HG03175 (cell line): ENCODE measurements around the gene TMEM150B.
"Not testable (repeated sequence)": the region's sequence is repeated elsewhere in the genome, so short reads cannot be mapped to it uniquely, and the experiment has no call there.

Experiments used
- ATAC-seq: cut with Tn5 transposase; IDR thresholded peaks from one replicate; pipeline ENCODE4 v1.9.1; 2021; ENCODE audit warnings: mild to moderate bottlenecking, moderate library complexity; ENCODE audit not compliant: unreplicated experiment

Gene TMEM150B

DNA sequence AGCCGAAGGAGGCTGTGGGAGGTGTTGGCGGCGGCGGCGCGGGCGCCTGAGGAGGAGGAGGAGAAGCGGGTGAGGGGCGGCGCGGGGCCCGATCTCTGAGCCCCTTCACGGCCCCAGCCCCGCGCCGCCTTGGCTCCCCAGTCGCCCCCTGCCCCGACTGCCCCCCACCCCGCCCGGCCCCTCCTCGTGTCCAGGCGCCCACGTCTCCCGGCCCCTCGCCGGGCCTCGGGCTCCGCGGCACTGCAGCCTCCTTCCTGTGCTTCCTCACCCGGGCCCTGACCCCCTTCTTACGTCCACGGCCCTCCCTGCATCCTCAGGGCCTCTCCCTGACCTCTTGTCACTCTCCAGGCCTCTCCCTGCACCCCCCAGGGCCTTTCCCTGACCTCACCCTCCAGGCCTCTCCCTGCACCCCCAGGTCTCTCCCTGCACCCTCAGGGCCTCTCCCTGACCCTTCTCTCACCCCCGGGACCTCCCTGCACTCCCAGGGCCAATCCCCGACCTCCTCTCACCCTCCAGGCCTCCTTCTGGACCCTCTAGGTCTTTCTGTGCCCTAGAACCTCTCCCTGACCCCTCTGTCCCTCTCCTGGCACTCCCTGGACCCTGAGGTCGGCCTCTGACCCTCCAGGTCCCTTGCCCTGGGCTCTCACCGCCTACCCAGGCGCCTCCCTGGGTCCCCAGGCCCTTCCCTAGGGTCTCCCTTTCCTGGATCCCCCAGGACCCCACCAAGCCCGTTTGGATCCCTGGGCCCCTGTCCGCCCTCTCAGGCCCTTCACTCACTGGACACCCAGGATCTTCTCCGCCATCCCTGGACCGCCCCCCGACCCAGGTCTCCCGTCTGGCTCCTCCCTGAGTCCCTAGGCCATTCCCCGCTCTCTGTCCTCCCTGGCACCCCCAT, 15.0 kb upstream of the TMEM150B start:
- ATAC-seq: no peak

DNA sequence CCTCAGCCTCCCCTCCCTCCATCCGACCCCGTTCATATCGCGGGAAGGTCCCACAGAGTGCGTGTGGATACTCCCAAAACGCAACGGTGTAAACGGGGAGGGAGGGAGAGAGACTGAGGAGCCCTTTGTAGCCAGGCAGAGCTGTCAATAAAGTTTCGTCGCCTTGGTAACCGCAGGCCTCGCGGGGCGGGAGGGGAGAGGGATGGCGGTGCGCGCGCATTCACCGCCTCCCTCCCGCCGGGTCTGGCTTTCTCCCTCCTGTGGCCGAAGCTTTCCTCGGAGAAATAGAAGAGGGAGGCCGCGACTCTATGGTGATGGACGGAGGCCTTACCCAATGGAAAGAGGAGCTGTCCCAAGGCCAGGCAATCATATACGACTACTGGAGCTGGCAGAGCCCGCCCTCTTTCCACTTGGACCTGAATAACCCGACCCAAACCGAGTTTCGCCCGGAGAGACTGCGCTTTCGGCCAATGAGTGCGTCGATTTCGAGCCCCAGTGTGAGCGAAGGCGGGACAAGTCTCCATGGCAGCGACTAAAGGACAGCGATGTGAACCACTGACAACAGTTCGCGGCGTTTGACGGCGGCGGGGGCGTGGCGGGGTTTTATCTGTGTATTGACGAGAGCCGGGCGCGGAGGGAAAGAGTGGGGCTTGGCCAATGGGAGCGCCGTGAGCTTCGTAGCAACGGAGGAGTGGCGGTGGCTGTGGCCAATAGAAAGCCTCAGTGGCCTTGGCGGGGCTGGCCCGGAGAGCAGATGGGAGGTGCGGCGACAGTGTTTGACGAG, 14.2 kb upstream of the TMEM150B start, which contains the start of gene KMT5C:
Gene KMT5C (plus strand): TSS at position 772 of the 784 bp plus-strand sequence. CDS start 2,061 bp downstream, outside the sequence.
- ATAC-seq: peak; percentile 81

DNA sequence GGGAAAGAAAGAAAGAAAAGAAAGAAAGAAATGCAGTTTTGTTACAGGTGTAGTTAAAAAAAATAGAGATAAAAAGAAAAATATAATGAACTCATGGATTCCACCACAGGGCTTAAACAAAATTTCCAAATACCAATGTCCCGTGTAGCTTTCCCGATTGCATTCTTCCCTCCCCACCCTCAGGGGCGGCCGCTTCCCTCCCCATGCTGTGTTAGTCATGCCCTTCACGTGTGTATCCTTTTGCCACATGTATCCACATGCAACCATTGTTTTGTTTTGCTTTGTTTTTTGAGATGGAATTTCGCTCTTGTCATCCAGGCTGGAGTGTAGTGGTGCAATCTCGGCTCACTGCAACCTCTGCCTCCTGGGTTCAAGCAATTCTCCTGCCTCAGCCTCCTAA, 11.0 kb upstream of the TMEM150B start:
- ATAC-seq: no peak

DNA sequence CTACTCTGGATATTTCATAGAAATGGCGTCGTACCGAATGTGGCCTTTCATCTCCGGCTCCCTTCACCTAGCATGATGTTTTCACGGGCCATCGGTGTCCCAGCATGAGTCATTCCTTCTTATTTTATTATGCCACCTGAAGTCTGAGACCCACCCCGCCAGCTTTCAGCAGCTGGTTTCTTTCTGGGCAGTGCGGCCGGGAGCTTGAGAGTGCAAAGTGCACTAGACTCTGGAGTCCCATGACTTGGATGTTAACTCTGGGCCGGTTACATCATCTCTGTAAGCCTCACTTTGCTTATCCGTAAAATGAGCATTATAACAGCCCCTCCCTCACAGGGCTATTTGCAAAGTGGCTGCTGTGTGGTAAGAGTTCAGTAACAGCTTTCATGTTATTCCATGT, 8.7 kb upstream of the TMEM150B start:
- no peak for ATAC-seq

DNA sequence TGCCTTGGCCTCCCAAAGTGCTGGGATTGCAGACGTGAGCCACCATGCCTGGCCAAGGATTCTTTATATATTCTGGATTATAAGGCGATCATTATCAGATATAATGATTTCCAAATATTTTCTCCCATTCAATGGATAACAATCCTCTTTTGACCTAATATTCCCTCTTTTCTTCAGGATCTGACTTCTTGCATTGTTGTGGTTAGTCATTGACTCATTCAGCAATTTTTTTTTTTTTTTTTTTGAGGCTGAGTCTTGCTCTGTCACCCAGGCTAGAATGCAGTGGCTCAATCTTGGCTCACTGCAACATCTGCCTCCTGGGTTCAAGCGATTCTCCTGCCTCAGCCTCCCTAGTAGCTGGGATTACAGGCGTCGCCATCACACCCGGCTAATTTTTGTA, 4.7 kb upstream of the TMEM150B start:
- not testable (repeated sequence) for ATAC-seq

DNA sequence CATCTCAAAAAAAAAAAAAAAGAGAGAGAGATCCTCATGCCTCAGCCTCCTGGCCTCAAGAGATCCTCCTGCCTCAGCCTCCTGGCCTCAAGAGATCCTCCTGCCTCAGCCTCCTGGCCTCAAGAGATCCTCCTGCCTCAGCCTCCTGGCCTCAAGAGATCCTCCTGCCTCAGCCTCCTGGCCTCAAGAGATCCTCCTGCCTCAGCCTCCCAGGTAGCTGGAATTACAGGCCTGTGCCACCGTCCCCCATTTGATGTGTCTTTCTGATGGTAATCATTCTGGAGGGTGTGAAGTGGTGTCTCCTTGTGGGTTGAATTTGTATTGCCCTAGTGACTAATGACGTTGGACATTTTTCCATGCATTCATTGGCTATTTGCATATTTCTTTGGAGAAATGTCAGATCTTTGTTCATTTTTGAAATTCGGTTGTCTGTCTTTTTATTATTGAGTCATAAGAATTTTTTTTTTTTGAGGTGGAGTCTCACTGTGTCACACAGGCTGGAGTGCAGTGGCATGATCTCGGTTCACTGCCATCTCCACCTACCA, 3.7 kb upstream of the TMEM150B start:
- not testable (repeated sequence) for ATAC-seq

DNA sequence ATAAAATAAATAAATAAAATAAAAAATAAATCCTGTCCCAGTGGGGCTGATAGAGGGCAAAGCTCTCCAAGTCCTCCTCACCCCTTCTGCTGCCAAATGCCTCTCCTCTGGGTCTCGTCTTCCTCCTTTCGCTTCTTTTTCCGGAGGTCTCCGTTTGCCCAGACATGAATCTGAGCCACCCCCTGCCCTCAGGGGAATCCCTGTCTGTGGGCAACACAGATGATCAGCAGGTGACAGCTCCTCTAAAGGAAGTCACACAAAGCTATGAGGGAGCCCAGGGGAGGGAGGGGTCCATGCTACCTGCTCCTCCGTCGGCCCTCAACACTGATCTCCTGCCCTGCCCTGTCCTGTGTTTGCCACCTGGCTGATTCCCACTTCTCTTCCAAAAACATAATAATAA, 479 bp downstream of the TMEM150B start:
- no peak for ATAC-seq

DNA sequence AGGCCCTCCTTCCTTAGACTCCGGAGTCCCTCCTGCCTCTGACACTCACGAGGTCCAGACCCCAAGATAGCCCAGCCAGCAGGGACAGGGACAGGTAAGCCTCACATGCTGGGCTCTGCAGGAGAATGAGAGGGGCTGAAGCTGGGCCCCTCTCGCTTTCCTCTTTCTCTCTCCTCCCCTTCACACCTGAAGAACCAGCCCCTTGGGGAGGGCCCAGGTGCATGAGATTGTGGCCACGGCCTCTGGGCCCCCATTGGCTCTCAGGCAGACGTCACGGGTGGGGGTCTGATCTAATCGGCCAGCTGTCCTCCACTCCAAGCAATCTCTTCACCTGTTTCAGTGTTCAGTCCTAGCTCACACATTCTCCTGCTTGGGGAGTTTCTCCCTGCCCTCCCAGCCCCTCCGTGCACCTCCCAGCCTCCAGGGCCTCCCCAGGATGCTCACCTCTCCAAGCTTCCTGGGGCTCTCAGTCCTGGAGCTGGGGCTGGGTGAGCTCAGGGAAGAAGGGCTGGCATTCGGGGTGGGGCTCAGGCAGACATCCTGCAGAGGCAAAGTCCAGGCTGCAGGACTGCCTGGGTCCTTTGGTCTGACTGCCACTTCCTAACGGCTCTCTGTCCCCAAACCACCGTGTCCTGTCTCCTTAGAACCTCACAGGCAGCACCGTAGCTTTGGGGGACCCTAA, 2.8 kb downstream of the TMEM150B start:
- ATAC-seq: no peak

DNA sequence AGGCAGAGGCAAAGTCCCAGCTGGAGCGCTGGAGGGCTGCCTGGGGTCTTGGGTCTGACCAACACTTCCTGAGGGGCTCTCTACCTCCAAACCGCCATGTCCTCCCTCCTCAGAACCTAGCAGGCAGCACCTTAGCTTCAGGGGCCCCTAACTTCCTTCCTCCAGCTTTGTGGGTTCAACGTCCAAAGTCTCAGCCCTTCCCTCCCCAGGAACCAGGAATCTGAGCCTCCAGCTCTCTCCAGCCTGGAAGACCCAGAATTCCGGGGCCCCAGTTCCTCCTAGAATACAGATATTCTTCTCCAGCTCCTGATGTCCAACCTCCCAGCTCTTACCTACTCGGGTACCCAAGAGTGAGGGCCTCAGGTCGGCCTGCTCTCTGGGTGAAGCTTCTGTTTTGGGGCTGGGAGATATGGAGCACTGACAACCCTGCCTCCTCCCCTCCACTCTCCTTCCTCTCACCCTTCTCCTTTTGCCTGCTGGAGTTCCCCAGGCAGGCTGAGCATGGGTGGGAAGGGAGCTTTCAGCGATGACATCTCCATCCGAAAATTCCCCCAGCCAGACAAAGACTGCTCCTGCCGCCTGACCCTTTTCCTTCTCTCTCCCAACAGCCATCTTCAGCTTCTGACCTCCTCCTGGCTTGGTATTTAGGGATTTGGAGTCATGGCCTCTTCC, 3.5 kb downstream of the TMEM150B start:
- ATAC-seq: no peak

DNA sequence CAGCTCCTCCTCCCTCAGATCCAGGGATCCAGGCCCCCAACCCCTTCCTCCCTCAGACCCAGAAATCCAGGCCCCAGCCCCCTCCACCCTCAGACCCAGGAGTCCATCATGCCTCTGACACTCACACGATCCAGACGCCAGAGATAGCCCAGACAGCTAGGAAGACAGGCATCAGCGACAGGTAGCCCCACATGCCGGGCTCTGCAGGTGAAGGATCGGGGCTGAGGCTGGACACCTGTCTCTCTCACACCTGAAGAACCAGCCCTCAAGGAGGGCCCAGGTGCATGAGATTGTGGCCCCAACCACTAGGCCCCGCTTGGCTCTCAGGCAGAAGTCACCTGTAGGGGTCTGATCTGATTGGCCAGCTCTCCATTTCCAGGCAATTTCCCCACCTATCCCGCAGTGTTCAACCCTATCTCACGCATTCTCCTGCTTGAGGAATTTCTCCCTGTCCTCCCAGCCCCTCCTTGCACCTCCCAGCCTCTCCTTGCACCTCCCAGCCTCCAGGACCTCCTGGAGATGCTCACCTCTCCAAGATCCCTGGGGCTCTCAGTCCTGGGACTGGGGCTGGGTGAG, 4.2 kb downstream of the TMEM150B start:
- ATAC-seq: no peak

DNA sequence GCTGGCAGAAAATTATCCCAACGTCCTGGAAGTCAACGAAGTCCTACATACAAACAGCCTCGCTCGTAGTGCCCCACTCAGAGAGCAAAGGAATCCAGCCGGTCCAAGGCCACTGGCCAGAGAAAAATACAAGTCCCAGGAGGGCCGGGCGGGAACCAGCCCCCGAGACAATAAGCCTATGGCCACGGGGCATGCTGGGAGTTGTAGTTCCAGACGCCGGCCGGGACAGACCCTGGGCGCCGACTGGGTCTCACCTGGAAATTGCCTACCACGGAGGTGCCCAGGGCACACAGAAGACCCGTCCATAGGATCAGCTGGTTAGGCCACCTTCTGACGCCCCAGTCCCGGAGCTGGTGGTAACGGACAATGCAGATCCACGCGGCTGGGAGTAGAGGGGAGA, 5.4 kb downstream of the TMEM150B start:
- no peak for ATAC-seq

DNA sequence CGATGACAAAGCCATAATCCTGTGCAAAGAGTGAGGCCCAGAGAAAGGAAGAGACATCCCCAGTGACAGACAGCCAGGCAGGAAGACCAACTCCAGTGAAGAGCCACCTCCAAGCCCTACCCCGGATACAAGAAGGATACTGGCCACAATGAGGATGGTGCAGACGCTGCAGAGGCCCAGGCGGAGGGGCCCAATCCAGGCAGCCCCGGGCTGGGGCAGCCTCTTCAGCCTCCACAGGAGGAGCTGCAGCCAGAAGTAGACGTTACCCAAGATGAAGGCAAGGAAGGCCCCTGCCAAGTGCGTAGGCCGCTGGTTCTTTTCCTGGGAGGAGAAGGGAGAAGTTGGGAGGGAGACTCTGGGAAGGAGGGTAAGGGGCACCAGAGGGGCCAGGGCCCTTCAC, 8.5 kb downstream of the TMEM150B start:
- ATAC-seq: no peak

DNA sequence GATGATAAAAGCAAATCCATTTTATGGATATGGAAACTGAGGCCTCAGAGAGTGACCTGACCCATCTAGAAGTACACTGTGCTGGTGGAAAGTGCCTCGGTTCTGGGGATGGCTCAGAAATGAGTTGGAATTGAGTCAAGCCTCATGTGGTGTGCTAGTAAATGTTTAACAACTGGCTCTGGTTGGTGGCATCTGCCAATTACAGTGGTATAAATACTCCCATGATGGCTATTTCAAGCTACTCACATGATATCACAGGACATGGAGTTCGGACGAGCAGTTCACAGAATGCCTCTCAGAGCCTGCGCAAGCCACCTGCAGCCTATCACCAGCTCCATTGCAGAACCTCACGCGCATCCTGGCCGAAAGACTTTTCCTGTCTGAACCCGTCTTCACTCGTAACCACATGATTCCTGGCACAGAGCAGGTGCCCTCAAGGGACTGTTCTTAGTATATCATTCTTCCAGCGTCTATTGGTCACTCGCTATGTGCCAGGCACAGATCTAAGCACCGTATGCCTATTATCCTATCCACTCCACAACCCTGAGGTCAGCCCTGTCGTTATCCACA, 9.1 kb downstream of the TMEM150B start:
- no peak for ATAC-seq

DNA sequence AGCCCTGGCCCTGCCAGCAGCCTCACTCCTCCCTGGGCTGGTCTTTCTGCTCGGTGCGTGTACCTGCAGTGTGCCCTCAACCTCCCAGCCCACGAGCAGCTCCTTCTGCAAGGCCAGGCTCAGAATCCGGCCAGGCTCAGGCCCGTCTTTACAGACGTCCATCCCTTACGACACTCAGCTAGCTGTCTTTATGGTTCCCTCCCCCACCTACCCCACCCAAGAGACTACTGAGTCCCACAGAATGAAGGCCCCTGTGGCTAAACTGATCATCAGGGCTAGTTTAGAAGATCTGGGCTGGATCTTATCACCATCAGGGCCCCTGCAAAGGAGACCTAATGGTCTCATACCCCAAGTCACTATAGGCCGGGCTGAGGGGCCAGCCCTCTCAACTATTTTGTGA, 10.7 kb downstream of the TMEM150B start:
- ATAC-seq: no peak

DNA sequence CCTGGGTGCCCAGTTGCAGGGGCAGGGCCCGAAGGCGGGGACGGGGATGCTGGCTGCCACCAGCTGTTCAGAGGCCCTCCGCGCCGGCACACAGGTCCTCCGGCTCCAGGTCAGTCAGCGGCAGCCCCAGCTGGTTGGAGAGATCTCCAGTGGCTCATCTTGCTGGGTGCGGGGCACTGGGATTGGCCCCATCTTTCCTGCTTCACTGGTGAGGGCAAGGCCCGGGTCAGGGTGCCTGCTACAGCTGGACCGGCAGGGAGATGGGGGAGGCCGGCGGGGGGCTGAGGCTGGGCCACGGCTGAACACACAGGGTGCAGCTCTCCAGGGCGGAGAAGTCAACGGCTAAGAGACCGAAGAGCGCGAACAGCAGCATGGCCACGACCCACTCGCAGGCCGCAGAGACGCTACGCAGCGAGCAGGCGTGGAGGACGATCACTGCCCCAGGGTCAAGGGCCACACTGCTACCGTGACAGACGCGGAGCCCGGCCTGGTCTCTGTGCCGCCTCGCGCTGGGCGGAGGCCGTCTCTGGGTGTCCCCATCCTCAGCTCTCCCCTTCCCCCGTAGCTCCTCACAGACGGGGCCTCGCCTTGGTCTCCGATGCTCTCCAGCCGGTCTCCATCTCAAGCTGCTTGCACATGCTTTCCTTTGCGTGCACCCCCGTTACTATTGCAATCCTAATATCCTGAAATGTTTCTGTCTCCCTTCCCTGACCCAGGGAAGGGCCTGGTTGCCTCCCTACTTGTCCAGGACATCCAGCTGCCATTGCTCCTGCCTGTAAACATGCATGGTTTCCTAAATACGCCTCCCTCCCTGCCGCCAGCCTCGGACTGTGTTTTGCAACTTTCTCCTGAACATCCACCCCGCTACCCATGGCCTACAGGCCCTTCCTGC, 12.3 kb downstream of the TMEM150B start:
- no peak for ATAC-seq

DNA sequence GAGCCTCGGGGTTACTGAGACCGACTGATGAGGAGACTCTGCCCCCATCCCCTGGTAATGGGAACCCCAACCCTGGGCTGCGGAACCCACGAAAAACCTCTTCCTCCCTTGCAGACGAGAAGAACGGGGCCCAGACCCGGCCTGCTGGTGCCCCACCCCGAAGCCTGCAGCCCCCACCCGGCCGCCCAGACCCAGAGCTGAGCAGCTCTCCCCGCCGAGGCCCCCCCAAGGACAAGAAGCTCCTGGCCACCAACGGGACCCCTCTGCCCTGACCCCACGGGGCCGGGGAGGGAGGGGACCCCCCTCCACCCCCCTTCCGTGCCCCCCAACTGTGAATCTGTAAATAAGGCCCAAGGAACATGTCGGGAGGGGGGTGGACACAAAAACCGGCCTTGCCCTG, 13.3 kb downstream of the TMEM150B start:
- ATAC-seq: no peak

DNA sequence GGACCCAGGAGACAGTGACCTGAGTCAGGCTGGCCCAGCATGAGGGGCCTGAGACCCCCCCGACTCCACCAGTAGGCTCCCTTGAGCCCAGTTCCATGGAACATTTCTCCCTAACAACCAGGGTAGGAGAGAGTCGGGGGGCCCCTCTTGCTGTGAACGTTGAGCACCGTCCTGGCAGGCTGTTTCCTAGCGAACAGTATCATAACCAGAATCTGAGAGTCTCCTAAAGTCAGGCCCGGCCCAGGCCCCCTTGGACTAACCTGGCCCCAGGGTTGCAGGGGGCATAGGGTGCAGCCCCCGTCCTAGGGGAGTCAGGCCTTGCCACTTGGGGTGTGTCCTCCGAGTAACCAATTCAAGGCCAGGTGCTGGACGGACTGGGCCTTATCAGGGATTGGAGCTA, 13.7 kb downstream of the TMEM150B start:
- no peak for ATAC-seq

DNA sequence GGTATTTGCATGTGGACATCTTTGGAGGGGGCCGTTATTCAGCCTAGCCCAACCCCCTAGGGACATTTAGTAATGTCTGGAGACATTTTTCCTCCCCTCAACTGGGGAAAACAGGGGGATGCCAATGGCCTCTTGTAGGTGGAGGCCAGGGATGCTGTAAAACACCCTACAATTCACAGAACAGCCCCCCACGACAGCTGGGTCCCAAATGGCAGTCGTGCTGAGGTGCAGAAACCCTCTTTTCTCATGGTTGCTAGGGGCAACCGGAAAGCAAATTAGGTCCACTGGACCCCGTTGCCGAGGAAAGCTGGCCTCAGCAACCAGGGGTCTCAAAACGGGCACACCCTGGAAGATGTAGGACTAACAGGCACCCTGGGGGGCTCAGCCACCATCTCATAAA, 14.6 kb downstream of the TMEM150B start:
- ATAC-seq: no peak

DNA sequence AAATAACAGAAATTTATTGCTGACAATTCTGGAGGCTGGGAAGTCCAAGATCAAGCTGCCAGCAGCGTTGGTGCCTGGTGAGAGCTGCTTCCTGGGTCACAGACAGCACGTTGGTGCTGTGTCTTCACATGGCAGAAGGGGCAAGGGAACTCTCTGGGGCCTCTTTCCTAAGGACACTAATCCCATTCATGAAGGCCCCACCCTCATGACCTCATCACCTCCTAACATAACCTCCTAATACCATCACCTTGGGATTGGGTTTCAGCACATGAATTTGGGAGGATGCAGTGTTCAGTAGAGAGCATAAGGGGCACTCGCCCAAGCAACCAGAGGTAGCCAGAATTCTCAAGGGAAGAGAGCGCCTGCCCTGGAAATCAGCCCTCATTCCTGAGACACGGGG, 15.7 kb downstream of the TMEM150B start:
- no peak for ATAC-seq
